ENCODE measurements around the gene OSGEP.

GRCh38 chr14:20485900-20486299 lies 31.3 kb upstream of the OSGEP start:
- TF ChIP-seq CTCF (IDR thresholded peaks at IDR 0.05) (no peak), POLR2A (IDR thresholded peaks at IDR 0.05) (no peak), POLR2AphosphoS5 (IDR thresholded peaks at IDR 0.05) (no peak), EP300 (IDR thresholded peaks at IDR 0.05) (no peak)
